OCI-LY3 (cell line): ENCODE results near the gene NFIB.

Experiments
- H2AFZ ChIP-seq: fragments of 200-600, 300-600 bp; shearing (Covaris generic); 2 replicates; pipeline ENCODE4 v1.6.0; 2014; ENCODE audit warnings: antibody characterized with exemption, low read depth, low read length
- H3K27ac ChIP-seq: fragments of 200-600, 300-600 bp; sonication (generic); 2 replicates; pipeline ENCODE4 v1.5.1; 2014; ENCODE audit warnings: mild to moderate bottlenecking, low read length, moderate library complexity, mixed read lengths
- H3K27me3 ChIP-seq: fragments of 200-600, 300-600 bp; sonication (generic); 2 replicates; pipeline ENCODE4 v1.6.1; 2014; ENCODE audit warnings: low read depth, low read length, mixed read lengths
- H3K36me3 ChIP-seq: fragments of 200-600, 300-600 bp; sonication (generic); replicated peaks from 2 replicates; pipeline ENCODE3; 2014; ENCODE audit warnings: low read depth, low read length, mixed read lengths
- H3K4me1 ChIP-seq: fragments of 300-600, 200-600 bp; sonication (generic); 2 replicates; pipeline ENCODE4 v1.6.1; 2014; ENCODE audit warnings: low read length, mixed read lengths
- H3K4me2 ChIP-seq: fragments of 200-600, 300-600 bp; sonication (generic); 2 replicates; pipeline ENCODE4 v1.6.1; 2014; ENCODE audit warnings: low read length, mixed read lengths
- H3K4me3 ChIP-seq: fragments of 300-600, 200-600 bp; sonication (generic); 2 replicates; pipeline ENCODE4 v1.5.1; 2014; ENCODE audit warnings: antibody characterized with exemption, mild to moderate bottlenecking, low read length, moderate library complexity
- H3K79me2 ChIP-seq: fragments of 300-600, 200-600 bp; shearing (Covaris generic); 2 replicates; pipeline ENCODE4 v1.6.1; 2014; ENCODE audit warnings: mild to moderate bottlenecking, low read length, mixed read lengths
- H3K9ac ChIP-seq: fragments of 300-600, 200-600 bp; shearing (Covaris generic); 2 replicates; pipeline ENCODE4 v1.6.0; 2014; ENCODE audit warnings: mild to moderate bottlenecking, low read length, moderate library complexity
- H3K9me3 ChIP-seq: fragments of 200-600, 300-600 bp; shearing (Covaris generic); 2 replicates; pipeline ENCODE4 v1.6.1; 2014; ENCODE audit warnings: low read length, mixed read lengths; ENCODE audit not compliant: insufficient read depth
- H4K20me1 ChIP-seq: fragments of 200-600, 300-600 bp; sonication (generic); 2 replicates; pipeline ENCODE4 v1.6.1; 2016; ENCODE audit warnings: low read length, mixed read lengths; ENCODE audit not compliant: insufficient read depth
- CTCF ChIP-seq: fragments of 200-600, 300-600 bp; sonication (generic); IDR thresholded peaks from 2 replicates; pipeline ENCODE4 v1.5.1; 2014; ENCODE audit warnings: antibody characterized with exemption, low read length, low read depth
- EZH2phosphoT487 ChIP-seq: fragments of 200-600 bp; shearing (Covaris generic); IDR thresholded peaks from 2 replicates; pipeline ENCODE4 v1.6.1; 2018; ENCODE audit warnings: antibody characterized with exemption, mixed run types, low read depth

Gene NFIB

GRCh38 chr9:14251154-14252071 lies 62.5 kb downstream of the NFIB start:
- TF ChIP-seq CTCF, result no peak
- no peak for TF ChIP-seq EZH2phosphoT487
- Histone ChIP-seq H3K36me3 (no peaks in the 10 kb centered on the region), H3K9ac (no peak overlapping the region), H3K4me1 (peaks cover 8% of the 10 kb centered on the region), H3K27ac (no peak overlapping the region), H3K79me2 (no peaks in the 10 kb centered on the region), H3K4me2 (no peak overlapping the region), H4K20me1 (no peaks in the 10 kb centered on the region), H3K9me3 (no peaks in the 10 kb centered on the region), H3K4me3 (no peak overlapping the region), H2AFZ (no peak overlapping the region), H3K27me3 (peaks cover 49% of the 10 kb centered on the region)

- H3K4me1 ChIP-seq, result peaks cover 8% of the 10 kb centered on the region
- H3K27me3 ChIP-seq, result peaks cover 55% of the 10 kb centered on the region
- no peaks in the 10 kb centered on the region for H3K79me2 ChIP-seq
- no peak overlapping the region for H3K9ac ChIP-seq
- no peak overlapping the region for H3K4me2 ChIP-seq
- H3K9me3 ChIP-seq, result no peaks in the 10 kb centered on the region
- H2AFZ ChIP-seq, result no peak overlapping the region
- no peak overlapping the region for H3K27ac ChIP-seq
- TF ChIP-seq EZH2phosphoT487, result no peak
- TF ChIP-seq CTCF, result no peak
- H3K36me3 ChIP-seq, result no peaks in the 10 kb centered on the region
- H4K20me1 ChIP-seq, result no peaks in the 10 kb centered on the region
- H3K4me3 ChIP-seq, result no peak overlapping the region
Measured at GRCh38 chr9:14250794-14251153, 63.2 kb downstream of the NFIB start.

GRCh38 chr9:14249527-14249926 lies 64.4 kb downstream of the NFIB start:
- H3K9me3 ChIP-seq, result no peaks in the 10 kb centered on the region
- no peak overlapping the region for H3K4me2 ChIP-seq
- H3K4me3 ChIP-seq, result no peak overlapping the region
- H3K79me2 ChIP-seq, result no peaks in the 10 kb centered on the region
- H3K36me3 ChIP-seq, result no peaks in the 10 kb centered on the region
- no peaks in the 10 kb centered on the region for H4K20me1 ChIP-seq
- peaks cover 8% of the 10 kb centered on the region for H3K4me1 ChIP-seq
- no peak overlapping the region for H3K9ac ChIP-seq
- H2AFZ ChIP-seq, result no peak overlapping the region
- H3K27me3 ChIP-seq, result peaks cover 59% of the 10 kb centered on the region
- TF ChIP-seq CTCF, result no peak
- TF ChIP-seq EZH2phosphoT487, result no peak
- H3K27ac ChIP-seq, result no peak overlapping the region

GRCh38 chr9:14248149-14248548 lies 65.8 kb downstream of the NFIB start:
- Histone ChIP-seq H3K4me3 (no peak overlapping the region), H3K79me2 (no peaks in the 10 kb centered on the region), H2AFZ (no peak overlapping the region), H3K9me3 (no peaks in the 10 kb centered on the region), H3K27me3 (peaks cover 61% of the 10 kb centered on the region), H3K36me3 (no peaks in the 10 kb centered on the region), H3K27ac (no peak overlapping the region), H3K4me1 (peaks cover 8% of the 10 kb centered on the region), H3K9ac (no peak overlapping the region), H3K4me2 (no peak overlapping the region), H4K20me1 (no peaks in the 10 kb centered on the region)
- TF ChIP-seq EZH2phosphoT487 (no peak), CTCF (no peak)
